GM12801 (cell line): ENCODE results near the gene ERICH4.

Source experiments
- TF ChIP-seq, protein P1 (sequence below): IDR thresholded peaks from one replicate; pipeline ENCODE4 v1.5.1; 2011; ENCODE audit warnings: control low read depth; ENCODE audit not compliant: insufficient read length; ENCODE audit errors: extremely low read depth

Gene ERICH4, protein sequence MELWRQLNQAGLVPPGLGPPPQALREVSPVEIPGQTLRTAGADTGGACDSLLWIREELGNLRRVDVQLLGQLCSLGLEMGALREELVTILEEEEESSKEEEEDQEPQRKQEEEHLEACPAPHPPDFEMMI

DNA sequence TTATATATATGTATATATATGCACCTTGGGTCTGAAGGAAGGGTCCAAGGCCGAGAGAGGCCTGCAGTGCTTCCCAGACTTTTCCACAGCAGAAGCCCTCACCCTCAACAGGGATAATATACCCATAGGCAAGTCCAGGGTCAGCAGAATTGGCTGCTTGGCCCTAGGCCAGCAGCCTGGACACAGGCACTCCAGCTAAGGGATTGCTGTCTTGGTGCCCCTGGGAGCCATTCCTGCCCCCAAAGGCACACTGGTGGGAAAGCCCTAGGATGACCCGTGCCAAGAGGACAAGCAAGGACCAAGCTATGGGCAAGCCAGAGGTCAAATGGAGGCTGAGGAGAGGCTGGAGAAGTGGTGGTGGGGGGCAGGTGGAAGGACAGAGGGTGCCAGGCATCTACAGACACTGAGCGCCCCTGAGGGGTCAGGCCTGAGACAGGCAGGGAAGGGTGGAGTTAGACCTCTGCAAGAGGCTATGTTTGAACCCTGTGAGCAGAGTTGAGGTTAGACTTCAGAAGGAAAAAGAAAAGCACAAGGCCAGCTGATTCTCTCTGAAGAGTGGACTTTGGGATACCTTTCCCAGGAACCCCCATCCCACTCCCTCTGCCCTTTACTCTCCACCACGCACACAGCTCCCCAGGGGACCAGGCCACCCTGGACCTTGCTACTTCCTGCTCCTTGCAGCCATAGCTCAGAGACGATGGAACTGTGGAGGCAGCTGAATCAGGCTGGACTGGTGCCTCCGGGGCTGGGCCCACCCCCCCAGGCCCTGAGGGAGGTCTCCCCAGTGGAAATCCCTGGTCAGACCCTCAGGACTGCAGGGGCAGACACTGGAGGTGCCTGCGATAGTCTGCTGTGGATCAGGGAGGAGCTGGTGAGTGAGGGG is at the start of gene ERICH4:
Gene ERICH4, plus strand, starts transcription at position 684 of the 883 bp plus-strand sequence. Its CDS starts 14 bp downstream, at position 698.
- TF ChIP-seq, protein P1, sequence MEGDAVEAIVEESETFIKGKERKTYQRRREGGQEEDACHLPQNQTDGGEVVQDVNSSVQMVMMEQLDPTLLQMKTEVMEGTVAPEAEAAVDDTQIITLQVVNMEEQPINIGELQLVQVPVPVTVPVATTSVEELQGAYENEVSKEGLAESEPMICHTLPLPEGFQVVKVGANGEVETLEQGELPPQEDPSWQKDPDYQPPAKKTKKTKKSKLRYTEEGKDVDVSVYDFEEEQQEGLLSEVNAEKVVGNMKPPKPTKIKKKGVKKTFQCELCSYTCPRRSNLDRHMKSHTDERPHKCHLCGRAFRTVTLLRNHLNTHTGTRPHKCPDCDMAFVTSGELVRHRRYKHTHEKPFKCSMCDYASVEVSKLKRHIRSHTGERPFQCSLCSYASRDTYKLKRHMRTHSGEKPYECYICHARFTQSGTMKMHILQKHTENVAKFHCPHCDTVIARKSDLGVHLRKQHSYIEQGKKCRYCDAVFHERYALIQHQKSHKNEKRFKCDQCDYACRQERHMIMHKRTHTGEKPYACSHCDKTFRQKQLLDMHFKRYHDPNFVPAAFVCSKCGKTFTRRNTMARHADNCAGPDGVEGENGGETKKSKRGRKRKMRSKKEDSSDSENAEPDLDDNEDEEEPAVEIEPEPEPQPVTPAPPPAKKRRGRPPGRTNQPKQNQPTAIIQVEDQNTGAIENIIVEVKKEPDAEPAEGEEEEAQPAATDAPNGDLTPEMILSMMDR = no peak

DNA sequence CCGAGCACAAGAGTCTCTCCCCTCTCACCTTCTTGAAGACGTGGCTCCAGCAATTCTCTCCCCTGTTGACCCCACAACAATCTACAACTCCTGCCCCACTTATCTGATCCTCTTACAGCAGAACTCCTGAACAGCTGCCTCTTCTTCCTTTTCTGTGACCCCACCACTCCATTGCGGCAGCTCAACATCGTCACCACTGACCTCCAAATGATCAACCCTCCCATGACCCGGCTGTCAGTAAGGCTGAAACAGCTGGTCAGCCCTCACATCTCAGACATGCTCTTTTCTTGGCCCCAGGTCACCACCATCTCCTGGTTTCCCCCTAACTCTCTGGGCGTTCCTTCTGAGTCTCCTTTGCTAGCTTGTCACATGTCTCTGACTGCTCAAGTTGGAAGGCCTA is 47.6 kb upstream of the ERICH4 start:
- TF ChIP-seq, protein P1 = no peak

DNA sequence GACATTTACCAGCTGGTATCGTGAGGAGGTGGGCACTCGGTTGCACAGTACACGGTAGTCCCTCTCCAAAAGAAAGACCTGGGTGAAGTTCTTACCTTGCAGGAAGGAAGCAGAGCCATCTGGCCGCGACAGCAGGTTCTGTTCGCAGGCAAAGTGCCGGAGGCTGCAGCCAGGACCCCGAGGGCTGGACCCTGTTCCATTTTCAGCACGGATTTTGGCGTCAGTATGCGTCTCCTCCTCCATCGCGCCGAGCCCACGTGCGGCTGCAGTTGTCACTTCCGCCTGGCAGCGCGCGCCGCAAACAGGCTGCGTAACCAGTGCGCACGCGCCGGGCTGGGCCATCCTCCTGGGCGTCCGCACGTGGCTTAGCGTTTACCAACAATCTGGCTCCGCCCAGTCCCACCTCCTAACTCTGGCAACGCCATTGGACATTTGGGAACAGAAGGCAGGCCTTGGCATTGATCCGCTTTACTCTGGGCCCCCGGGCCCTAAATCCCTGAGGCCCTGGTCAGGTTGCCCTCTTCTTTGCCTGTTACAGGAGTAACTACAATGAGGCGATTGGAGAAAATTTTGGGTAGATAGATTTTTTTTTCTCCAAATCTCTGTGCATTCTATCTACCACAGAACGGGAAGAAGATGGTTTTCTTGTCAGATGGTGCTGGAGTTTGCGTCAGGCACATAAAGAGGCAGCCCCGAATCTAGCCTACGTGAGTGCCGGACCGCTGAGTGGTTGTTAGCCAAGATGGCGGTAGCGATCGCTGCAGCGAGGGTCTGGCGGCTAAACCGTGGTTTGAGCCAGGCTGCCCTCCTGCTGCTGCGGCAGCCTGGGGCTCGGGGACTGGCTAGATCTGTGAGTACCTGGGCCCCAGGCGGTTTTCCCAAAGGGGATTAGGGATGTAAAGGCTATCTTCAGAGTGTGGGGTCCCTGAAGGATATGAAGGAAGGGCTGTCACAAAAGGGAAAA is 45.6 kb upstream of the ERICH4 start, which contains the start of the genes BCKDHA and EXOSC5:
Gene BCKDHA, plus strand, starts transcription at position 733 of the 964 bp plus-strand sequence. Its CDS starts 10 bp downstream, at position 743.
Gene EXOSC5, minus strand, starts transcription at position 274 of the 964 bp plus-strand sequence. Its CDS starts 31 bp downstream, at position 243.
- TF ChIP-seq, protein P1 = no peak

DNA sequence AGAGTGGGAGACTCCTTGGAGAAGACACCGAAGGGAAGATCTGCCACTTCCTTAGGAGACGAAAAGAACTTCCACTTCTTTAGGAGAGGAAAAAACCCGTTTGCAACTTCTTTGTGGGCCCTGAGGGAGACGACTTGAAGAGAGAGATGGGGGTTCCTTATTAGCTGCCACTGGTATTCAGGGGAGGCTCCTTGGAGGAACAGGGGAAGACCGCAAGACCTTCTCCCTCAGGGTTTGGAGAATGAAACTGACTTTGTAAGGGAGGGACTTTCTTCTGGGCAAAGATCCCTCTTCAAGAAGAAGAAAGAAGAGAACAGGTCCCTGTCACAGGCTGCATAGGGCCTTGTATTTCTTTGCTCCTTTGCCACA is 44.9 kb upstream of the ERICH4 start:
- TF ChIP-seq, protein P1 = no peak

DNA sequence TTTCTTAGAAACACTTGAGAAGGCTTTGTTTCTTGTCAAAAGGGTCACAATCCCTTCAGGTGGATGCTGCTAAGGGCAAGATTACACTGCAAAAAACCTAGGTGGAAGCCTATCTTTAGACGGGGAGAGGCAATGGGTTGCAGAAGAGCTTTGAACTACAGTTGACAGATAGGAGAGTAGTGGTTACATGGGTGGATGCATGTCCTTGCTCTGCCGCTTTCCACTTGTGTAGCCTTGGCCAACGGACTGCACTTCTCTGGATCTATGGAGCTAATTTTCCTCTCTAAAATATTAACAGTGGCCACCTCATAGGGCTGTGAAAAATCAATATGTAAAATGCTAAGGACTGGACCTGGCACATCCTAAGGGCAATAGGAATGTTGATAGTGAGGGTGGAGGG is 44.4 kb upstream of the ERICH4 start:
- TF ChIP-seq, protein P1 = no peak

DNA sequence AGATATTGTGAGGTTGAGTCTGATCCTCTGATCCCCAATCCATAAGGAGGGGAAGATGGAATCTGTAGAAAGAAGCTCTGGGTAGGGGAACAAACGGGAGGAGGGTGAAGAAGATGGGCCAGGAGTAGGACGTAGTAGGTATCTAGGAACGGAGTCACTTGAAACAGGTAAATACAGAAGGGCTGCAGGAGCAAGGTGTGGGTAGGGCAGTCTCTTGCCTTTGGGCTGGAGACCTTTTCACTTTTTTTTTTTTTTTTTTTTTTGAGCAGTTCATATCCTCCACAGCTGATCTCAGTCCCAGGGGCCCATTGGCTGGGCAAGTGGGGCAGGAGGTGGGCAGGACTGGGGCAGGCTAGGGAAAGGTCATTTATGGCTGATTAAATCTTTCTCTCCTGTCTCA is 43.9 kb upstream of the ERICH4 start:
- TF ChIP-seq, protein P1 = no peak
